ENCODE data around the gene NLRP6. TPM values are rescaled to one million over a fixed set of nuclear protein-coding genes. Genes with fewer than 3 reads are reported as not detected.

NLRP6 gene
- polyA plus RNA-seq, 1 of the 3 experiments (the other 2 are of a cell fraction) = not detected

DNA sequence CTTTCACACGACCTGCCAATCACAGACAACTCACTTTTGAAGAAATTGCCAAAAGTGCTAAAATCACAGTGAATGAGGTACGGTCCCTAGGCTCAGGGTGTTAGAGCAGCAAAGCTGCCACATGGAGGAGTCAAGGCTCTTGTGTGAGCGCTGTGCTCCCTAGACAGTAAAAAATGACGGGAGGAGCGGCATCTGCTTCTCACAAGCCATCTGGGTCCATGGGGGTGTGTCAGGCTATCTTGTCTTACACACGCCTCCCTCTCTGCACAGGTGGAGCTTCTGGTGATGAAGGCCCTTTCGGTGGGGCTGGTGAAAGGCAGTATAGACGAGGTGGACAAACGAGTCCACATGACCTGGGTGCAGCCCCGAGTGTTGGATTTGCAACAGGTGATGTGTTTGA lies 26.7 kb upstream of the NLRP6 start:
- H3K4me1 ChIP-seq (ENCODE audit: control insufficient read depth in 1 of 2, insufficient read depth in 2 of 2, low read depth in 1 of 2, low read length in 1 of 2) = no peaks in the 10 kb centered on the region
- CTCF ChIA-PET = interaction anchor here (1.1 to 3.4 kb wide), 23 partner anchors 8 to 148 kb away, joined by 3 to 20 read pairs (median 7); partner anchors contain the start of genes IFITM2, NLRP6, PGGHG and PSMD13

More for the DNA sequence above, 26.7 kb upstream of the NLRP6 start:
- Histone ChIP-seq H3K79me2 (ENCODE audit: insufficient read depth) (no peaks in the 10 kb centered on the region), H3F3A (replicated peaks; ENCODE audit: insufficient read depth) (peaks cover 18% of the 10 kb centered on the region), H2AFZ (ENCODE audit: low read depth) (no peak overlapping the region), H3K9me3 (no peaks in the 10 kb centered on the region), H4K20me1 (ENCODE audit: insufficient read depth) (no peaks in the 10 kb centered on the region; the same call in 1 of the 2 replicates), H3K9ac (no peak overlapping the region), H3K27me3 (ENCODE audit: insufficient read depth) (no peaks in the 10 kb centered on the region), H3K27ac (ENCODE audit: low read depth in 2 of 2, low read length in 1 of 2) (no peak overlapping the region), H3K9me2 (no peaks in the 10 kb centered on the region), H3K4me2 (no peak overlapping the region), H3K36me3 (replicated peaks in 1 of 2; ENCODE audit: control insufficient read depth in 1 of 2, insufficient read depth in 2 of 2, low read length in 1 of 2) (peaks cover 38 to 65% of the 10 kb centered on the region in 2 experiments), H3K4me3 (ENCODE audit: low read depth in 2 of 2, low read length in 1 of 2) (no peak overlapping the region)
- TF ChIP-seq SMC3 (IDR thresholded peaks at IDR 0.05; ENCODE audit: low read depth, low read length) = no peak
- no peak for TF ChIP-seq TAF1 (IDR thresholded peaks at IDR 0.05; ENCODE audit: borderline replicate concordance, low read depth, low read length)
- no peak for TF ChIP-seq IRF3 (IDR thresholded peaks at IDR 0.05; ENCODE audit: low read depth, low read length)
- TF ChIP-seq, protein P1, sequence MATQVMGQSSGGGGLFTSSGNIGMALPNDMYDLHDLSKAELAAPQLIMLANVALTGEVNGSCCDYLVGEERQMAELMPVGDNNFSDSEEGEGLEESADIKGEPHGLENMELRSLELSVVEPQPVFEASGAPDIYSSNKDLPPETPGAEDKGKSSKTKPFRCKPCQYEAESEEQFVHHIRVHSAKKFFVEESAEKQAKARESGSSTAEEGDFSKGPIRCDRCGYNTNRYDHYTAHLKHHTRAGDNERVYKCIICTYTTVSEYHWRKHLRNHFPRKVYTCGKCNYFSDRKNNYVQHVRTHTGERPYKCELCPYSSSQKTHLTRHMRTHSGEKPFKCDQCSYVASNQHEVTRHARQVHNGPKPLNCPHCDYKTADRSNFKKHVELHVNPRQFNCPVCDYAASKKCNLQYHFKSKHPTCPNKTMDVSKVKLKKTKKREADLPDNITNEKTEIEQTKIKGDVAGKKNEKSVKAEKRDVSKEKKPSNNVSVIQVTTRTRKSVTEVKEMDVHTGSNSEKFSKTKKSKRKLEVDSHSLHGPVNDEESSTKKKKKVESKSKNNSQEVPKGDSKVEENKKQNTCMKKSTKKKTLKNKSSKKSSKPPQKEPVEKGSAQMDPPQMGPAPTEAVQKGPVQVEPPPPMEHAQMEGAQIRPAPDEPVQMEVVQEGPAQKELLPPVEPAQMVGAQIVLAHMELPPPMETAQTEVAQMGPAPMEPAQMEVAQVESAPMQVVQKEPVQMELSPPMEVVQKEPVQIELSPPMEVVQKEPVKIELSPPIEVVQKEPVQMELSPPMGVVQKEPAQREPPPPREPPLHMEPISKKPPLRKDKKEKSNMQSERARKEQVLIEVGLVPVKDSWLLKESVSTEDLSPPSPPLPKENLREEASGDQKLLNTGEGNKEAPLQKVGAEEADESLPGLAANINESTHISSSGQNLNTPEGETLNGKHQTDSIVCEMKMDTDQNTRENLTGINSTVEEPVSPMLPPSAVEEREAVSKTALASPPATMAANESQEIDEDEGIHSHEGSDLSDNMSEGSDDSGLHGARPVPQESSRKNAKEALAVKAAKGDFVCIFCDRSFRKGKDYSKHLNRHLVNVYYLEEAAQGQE (IDR thresholded peaks at IDR 0.05; ENCODE audit: low read depth, low read length) = no peak
- TF ChIP-seq EZH2phosphoT487 (IDR thresholded peaks at IDR 0.05; ENCODE audit: borderline replicate concordance, low read depth) = no peak
- no peak for TF ChIP-seq NFIC (IDR thresholded peaks at IDR 0.05; ENCODE audit: borderline replicate concordance)
- TF ChIP-seq EP300 (IDR thresholded peaks at IDR 0.05; ENCODE audit: borderline replicate concordance in 1 of 2, low read depth in 1 of 2, low read length in 1 of 2) = no peak
- no peak for TF ChIP-seq RXRA (IDR thresholded peaks at IDR 0.05; ENCODE audit: borderline replicate concordance, low read depth)
- TF ChIP-seq, protein P2, sequence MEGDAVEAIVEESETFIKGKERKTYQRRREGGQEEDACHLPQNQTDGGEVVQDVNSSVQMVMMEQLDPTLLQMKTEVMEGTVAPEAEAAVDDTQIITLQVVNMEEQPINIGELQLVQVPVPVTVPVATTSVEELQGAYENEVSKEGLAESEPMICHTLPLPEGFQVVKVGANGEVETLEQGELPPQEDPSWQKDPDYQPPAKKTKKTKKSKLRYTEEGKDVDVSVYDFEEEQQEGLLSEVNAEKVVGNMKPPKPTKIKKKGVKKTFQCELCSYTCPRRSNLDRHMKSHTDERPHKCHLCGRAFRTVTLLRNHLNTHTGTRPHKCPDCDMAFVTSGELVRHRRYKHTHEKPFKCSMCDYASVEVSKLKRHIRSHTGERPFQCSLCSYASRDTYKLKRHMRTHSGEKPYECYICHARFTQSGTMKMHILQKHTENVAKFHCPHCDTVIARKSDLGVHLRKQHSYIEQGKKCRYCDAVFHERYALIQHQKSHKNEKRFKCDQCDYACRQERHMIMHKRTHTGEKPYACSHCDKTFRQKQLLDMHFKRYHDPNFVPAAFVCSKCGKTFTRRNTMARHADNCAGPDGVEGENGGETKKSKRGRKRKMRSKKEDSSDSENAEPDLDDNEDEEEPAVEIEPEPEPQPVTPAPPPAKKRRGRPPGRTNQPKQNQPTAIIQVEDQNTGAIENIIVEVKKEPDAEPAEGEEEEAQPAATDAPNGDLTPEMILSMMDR (IDR thresholded peaks at IDR 0.05) = no peak
- TF ChIP-seq JUND (IDR thresholded peaks at IDR 0.05) = no peak
- WGBS (ENCODE audit: low lambda C conversion rate) = 90% methylated on average over 10 of the region's 10 CpGs
- DNase-seq = no peak
- POLR2A ChIA-PET = interaction anchor here (0.5 kb wide), 1 partner anchor 9 kb away, joined by 3 read pairs; no protein-coding TSS in a partner anchor

Data from SK-N-SH (cell line).